Stimulated activated CD8-positive, alpha-beta memory T cell treated with anti-CD3 and anti-CD28 coated beads, Interleukin-2, amount 100 ng/mL, for 1 hour (primary cell): ENCODE measurements around the gene KLHL30.

Experiments
- DNase-seq, 2 donors: peaks; one replicate each; pipeline ENCODE4 v3.0.0-alpha.2; 2020; ENCODE audit warnings: low read depth in 2 of 2

Gene KLHL30

DNA sequence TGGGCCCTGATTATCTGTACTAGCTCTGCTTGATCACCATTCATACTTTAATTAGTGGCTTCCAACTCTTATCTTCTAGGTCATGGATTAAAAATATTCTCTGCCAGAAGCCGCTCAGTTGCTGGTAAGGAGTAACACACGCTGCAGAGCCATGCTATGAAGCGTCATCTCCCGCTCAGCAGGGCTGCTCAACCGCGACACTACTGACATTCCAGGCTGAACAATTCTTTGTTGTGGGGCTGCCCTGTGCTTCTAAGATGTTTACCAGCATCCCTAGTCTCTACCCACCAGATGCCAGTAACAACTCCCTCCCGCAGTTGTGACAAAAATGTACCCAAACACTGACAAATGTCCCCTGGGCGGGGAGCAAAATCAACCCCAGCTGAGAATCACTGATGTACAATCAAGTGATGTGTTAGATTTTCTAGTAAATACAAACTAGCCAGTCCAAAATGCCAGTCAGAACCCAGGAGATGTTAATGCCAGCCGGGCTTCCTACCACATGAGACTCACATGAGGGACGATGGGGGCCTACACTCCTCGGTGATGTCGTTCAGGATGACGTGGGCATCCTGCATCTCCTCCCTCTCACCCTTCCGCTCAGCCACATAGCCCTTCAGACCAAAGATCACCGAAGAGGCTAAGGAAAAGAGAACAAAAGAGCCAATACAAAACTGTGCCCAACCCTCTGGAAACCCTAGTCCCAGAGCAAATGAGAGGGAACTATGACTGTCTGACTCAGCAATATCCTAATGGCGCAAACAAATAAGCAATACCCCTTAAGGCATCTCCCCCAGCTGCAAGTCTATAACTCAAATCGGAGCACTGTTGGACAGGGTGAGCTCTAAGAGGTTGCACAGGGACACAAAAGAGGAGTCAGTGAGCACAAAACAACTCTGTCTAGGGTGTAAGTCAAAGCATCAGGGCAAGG, 49.4 kb downstream of the KLHL30 start:
- no peak for DNase-seq

DNA sequence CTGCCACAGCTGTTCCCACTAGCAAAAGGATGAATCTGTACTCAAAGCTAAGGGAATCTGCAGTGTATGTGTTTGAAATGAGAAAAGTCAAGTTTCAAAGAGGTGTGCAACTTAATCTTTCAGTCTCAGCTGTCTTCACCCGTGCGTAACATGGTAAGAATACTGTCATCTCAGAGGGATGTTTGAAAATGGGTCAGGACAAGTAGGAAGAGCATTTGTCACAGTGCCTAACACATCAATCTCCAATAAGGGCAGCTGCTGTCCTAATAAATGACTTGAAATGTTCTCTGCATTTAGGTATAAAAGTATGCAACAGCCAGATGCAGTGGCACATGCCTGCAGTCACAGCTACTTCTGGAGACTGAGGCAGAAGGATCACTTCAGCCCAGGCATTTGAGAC, 52.0 kb downstream of the KLHL30 start:
- DNase-seq: no peak
